ENCODE results near the gene IDE. TPM values are rescaled to one million over a fixed set of nuclear protein-coding genes. Genes with fewer than 3 reads are reported as not detected.

The IDE gene
- total and polyA plus RNA-seq, 12 donors = 8.6 to 62.0 (median 37.3) TPM

DNA sequence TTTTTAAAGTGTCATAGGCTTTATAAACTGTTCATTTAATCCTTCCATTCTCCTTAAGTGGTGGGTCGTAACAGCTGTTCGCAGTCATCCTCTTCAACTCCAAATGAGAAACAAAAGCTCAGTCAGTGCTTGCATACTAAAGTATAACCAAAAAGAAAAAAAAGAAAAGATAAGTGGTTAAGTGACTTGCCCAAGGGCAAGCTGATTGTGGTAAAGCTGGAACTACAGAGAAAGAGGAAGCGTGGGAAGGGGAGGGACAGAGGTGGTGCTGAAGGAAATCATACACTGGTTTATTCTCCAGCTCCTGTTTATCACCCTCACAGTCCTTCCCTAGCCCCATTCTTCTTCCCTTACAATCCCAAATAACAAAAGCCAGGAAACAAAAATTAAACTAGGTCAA lies 29.6 kb downstream of the IDE start:
- H3K4me3 ChIP-seq = no peak overlapping the region

GRCh38 chr10:92542458-92542857 lies 31.4 kb downstream of the IDE start:
- no peak for DNase-seq
- no peaks in the 10 kb centered on the region for H3K36me3 ChIP-seq (replicated peaks in 1 of 2)
- H3K27me3 ChIP-seq = no peaks in the 10 kb centered on the region
- TF ChIP-seq CTCF (IDR thresholded peaks at IDR 0.05) = no peak
- no peak for TF ChIP-seq POLR2A (IDR thresholded peaks at IDR 0.05)
- H3K4me1 ChIP-seq (replicated peaks in 1 of 2) = peaks cover 0 to 27% of the 10 kb centered on the region in 2 donors
- H3K4me3 ChIP-seq = no peak overlapping the region
- no peaks in the 10 kb centered on the region for H3K9me3 ChIP-seq (replicated peaks in 1 of 3)
- 88 to 92% (median 90%) methylated on average over 5 of the region's 5 CpGs for WGBS, 4 donors
- intact Hi-C loops (cut with DNase I) = no loop called here
- no peak overlapping the region for H3K27ac ChIP-seq

More for the DNA sequence above, 29.6 kb downstream of the IDE start:
- H3K27ac ChIP-seq = no peak overlapping the region
- no peaks in the 10 kb centered on the region for H3K27me3 ChIP-seq
- no peaks in the 10 kb centered on the region for H3K36me3 ChIP-seq (replicated peaks in 1 of 2)
- no peaks in the 10 kb centered on the region for H3K9me3 ChIP-seq (replicated peaks in 1 of 3)
- TF ChIP-seq POLR2A (IDR thresholded peaks at IDR 0.05) (no peak), CTCF (IDR thresholded peaks at IDR 0.05) (no peak)
- peaks cover 0 to 15% of the 10 kb centered on the region in 2 donors for H3K4me1 ChIP-seq (replicated peaks in 1 of 2)
- no peak for DNase-seq
- WGBS, 4 donors = 34 to 75% (median 66%) methylated on average over 3 of the region's 3 CpGs
- intact Hi-C loops (cut with DNase I) = no loop called here

DNA sequence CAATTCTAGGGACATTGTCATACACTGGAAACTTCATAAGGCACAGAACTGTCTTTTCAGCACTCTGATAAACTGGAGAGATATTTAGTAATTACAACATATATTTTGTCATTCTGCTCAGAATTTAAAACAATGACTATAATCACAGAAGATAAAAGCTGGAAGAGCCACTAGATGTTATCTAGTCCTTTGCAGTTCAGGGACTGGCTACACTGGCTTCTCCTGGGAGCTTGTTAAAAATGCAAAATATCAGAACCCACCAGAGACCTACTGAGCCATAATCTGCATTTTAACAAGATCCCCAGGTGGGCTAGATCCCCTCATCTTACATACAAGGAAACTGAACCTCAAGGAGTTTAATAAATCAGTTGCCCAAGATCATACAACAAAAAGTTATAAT lies 32.3 kb downstream of the IDE start:
- Histone ChIP-seq H3K27me3 (no peaks in the 10 kb centered on the region), H3K27ac (no peak overlapping the region), H3K4me3 (no peak overlapping the region), H3K4me1 (replicated peaks in 1 of 2) (peaks cover 0 to 27% of the 10 kb centered on the region in 2 donors), H3K9me3 (replicated peaks in 1 of 3) (no peaks in the 10 kb centered on the region), H3K36me3 (replicated peaks in 1 of 2) (no peaks in the 10 kb centered on the region)
- TF ChIP-seq CTCF (IDR thresholded peaks at IDR 0.05) = no peak
- no peak for TF ChIP-seq POLR2A (IDR thresholded peaks at IDR 0.05)
- intact Hi-C loops (cut with DNase I) = no loop called here
- no peak for DNase-seq

- intact Hi-C loops (cut with DNase I) = no loop called here
- Histone ChIP-seq H3K4me3 (no peak overlapping the region), H3K36me3 (replicated peaks in 1 of 2) (peaks cover 0 to 16% of the 10 kb centered on the region in 2 donors), H3K27me3 (no peaks in the 10 kb centered on the region), H3K27ac (no peak overlapping the region), H3K4me1 (replicated peaks in 1 of 2) (peaks cover 0 to 22% of the 10 kb centered on the region in 2 donors), H3K9me3 (replicated peaks in 1 of 3) (no peaks in the 10 kb centered on the region)
- DNase-seq = no peak
- WGBS, 4 donors = 38 to 51% (median 45%) methylated on average over 4 of the region's 4 CpGs
- no peak for TF ChIP-seq POLR2A (IDR thresholded peaks at IDR 0.05)
- no peak for TF ChIP-seq CTCF (IDR thresholded peaks at IDR 0.05)
These were observed 35.5 kb downstream of the IDE start for GRCh38 chr10:92538231-92538958.
